ENCODE results near the gene NAA35.

The NAA35 gene

DNA sequence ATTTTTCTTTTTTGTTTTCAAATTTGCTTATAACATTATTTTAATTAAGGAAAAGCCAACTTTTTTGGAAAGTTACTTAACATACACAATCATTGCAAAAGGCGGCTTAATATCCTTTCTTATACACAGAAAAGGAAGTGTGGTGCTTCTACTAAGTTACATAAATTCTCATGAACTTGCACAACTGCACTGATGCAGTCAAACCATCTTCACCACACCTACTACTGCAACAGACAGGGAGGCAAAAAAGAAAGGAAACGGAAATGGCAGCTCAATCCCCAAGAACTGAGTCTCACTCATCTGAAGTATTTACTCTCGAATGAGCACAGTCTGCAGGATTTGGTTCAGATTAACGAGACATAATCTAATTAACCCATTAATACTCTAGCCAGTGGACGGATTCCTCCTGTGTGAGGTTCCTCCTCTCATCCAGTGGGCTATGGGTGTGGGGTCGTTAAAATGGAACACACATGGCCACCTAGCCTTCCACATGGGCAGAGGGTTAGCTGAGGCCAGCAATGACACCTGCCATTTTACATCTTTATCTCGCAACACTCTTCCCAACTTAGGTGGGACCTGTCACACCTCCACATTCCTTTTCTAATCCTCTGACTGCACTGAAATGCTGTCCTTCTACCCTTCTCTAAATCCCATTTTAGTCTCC lies 128.4 kb downstream of the NAA35 start:
- no peak for DNase-seq

Data from NCI-H748 treated with DMSO at 0.1 percent for 48 hours (cell line).